Type B pancreatic cell (in vitro differentiated cells): Measurements from ENCODE around the gene FBXO34. TPM values are rescaled to one million over a fixed set of nuclear protein-coding genes. Genes with fewer than 3 reads are reported as not detected.

Source experiments
- DNase-seq: peaks from one replicate; pipeline ENCODE4 v3.0.0; 2021; ENCODE audit warnings: mixed read lengths; ENCODE audit not compliant: unreplicated experiment; ENCODE audit errors: extremely low spot score
- H3K27ac Mint-ChIP-seq: 2 replicates; pipeline ENCODE4 v1.8.0; 2021; ENCODE audit warnings: mild to moderate bottlenecking, mixed read lengths
- H3K27me3 Mint-ChIP-seq: 2 replicates; pipeline ENCODE4 v1.8.0; 2021; ENCODE audit warnings: mixed read lengths
- H3K36me3 Mint-ChIP-seq: 2 replicates; pipeline ENCODE4 v1.8.0; 2021; ENCODE audit warnings: mixed read lengths
- H3K4me1 Mint-ChIP-seq: one replicate; pipeline ENCODE4 v1.8.0; 2021; ENCODE audit warnings: mixed read lengths; ENCODE audit not compliant: unreplicated experiment
- H3K4me3 Mint-ChIP-seq: 2 replicates; pipeline ENCODE4 v1.8.0; 2021; ENCODE audit warnings: mild to moderate bottlenecking, mixed read lengths
- H3K9me3 Mint-ChIP-seq: 2 replicates; pipeline ENCODE4 v1.8.0; 2021; ENCODE audit warnings: mixed read lengths
- total RNA-seq: library from RNA; stranded (reverse); gene quantifications from 2 replicates; pipeline ENCODE4 v1.2.1, GENCODE V29; 2021; ENCODE audit warnings: low replicate concordance
- TF ChIP-seq, protein P1 (sequence below): fragments of 200-600 bp; sonication (generic); conservative IDR thresholded peaks from 2 replicates; pipeline ENCODE4 v1.5.0; 2021; ENCODE audit warnings: antibody characterized with exemption, mild to moderate bottlenecking

The FBXO34 gene
- total RNA-seq, 1 donor from 2014 or later: 25.2 TPM

GRCh38 chr14:55243813-55244212 lies 27.4 kb upstream of the FBXO34 start:
- H3K27me3 Mint-ChIP-seq: peaks cover 47% of the 10 kb centered on the region

GRCh38 chr14:55245657-55246268 lies 25.5 kb upstream of the FBXO34 start:
- H3K36me3 Mint-ChIP-seq: no peaks in the 10 kb centered on the region
- H3K4me1 Mint-ChIP-seq: no peaks in the 10 kb centered on the region
- no peak overlapping the region for H3K4me3 Mint-ChIP-seq
- no peak for DNase-seq
- no peak overlapping the region for H3K27ac Mint-ChIP-seq
- H3K27me3 Mint-ChIP-seq: peaks cover 32% of the 10 kb centered on the region
- TF ChIP-seq, protein P1, sequence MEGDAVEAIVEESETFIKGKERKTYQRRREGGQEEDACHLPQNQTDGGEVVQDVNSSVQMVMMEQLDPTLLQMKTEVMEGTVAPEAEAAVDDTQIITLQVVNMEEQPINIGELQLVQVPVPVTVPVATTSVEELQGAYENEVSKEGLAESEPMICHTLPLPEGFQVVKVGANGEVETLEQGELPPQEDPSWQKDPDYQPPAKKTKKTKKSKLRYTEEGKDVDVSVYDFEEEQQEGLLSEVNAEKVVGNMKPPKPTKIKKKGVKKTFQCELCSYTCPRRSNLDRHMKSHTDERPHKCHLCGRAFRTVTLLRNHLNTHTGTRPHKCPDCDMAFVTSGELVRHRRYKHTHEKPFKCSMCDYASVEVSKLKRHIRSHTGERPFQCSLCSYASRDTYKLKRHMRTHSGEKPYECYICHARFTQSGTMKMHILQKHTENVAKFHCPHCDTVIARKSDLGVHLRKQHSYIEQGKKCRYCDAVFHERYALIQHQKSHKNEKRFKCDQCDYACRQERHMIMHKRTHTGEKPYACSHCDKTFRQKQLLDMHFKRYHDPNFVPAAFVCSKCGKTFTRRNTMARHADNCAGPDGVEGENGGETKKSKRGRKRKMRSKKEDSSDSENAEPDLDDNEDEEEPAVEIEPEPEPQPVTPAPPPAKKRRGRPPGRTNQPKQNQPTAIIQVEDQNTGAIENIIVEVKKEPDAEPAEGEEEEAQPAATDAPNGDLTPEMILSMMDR: peak; percentile 63
- no peaks in the 10 kb centered on the region for H3K9me3 Mint-ChIP-seq

More at GRCh38 chr14:55243813-55244212, 27.4 kb upstream of the FBXO34 start:
- Mint-ChIP-seq H3K27ac (no peak overlapping the region), H3K9me3 (no peaks in the 10 kb centered on the region), H3K4me3 (no peak overlapping the region), H3K4me1 (no peaks in the 10 kb centered on the region), H3K36me3 (no peaks in the 10 kb centered on the region)
- TF ChIP-seq, protein P1: no peak
- DNase-seq: no peak

DNA sequence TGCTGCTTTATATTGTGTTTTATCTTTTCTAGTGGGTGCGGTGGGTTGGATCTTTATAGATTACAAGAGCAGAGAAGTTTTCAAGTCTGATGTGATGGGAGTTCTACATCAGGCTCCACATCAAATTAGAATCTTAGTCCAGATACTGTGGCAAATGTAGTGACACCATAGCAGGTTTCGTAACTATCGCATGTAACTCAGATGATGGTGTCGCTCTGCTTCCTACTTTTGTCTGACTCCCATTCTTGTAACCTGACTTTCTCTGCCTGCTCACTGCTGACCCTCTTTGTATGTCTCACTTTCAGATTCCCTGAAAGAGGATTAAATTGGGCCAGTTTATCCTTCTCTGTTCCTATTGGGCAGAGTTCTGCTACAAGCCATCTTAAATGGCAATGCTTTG lies 22.8 kb upstream of the FBXO34 start:
- TF ChIP-seq, protein P1: no peak
- no peak overlapping the region for H3K4me3 Mint-ChIP-seq
- no peak overlapping the region for H3K27ac Mint-ChIP-seq
- no peak for DNase-seq
- H3K9me3 Mint-ChIP-seq: no peaks in the 10 kb centered on the region
- H3K4me1 Mint-ChIP-seq: no peaks in the 10 kb centered on the region
- no peaks in the 10 kb centered on the region for H3K36me3 Mint-ChIP-seq
- H3K27me3 Mint-ChIP-seq: peaks cover 14% of the 10 kb centered on the region

DNA sequence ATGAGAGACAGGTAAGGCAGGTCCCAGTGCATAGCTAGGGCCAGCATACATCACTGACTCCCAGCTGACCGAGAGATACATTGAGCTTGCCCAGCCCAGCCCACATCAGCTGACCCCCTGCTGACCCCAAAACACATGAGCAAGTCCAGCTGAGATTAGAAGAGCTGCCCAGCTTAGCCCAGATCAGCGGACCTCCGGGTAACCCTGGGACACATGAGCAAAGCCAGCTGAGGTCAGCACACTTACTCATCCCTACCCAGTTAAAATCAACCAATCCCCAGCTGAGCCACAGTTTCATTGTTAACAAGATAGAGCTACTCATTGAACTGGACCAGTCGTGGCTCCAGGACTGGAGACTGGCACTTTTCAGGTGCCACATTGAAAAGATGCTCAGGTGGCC lies 21.8 kb upstream of the FBXO34 start:
- Mint-ChIP-seq H3K27me3 (peaks cover 12% of the 10 kb centered on the region), H3K27ac (no peak overlapping the region), H3K4me1 (no peaks in the 10 kb centered on the region), H3K9me3 (no peaks in the 10 kb centered on the region), H3K4me3 (no peak overlapping the region), H3K36me3 (no peaks in the 10 kb centered on the region)
- DNase-seq: no peak
- TF ChIP-seq, protein P1: no peak

DNA sequence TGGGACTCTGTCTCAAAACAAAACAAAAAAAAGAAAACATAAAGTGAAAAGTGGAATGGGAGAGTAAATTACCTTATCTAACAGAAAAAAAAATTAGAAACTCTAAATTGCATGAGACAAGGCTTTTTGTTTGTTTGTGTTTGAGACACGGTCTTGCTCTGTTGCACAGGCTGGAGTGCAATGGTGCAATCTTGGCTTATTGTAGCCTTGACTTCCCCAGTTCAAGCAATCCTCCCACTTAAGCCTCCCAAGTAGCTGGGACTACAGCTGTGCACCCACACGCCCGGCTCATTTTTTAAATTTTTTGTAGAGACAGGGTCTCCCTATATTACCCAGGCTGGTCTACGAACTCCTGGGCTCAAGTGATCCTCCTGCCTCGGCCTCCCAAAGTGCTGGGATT lies 17.9 kb upstream of the FBXO34 start:
- H3K27ac Mint-ChIP-seq: no peak overlapping the region
- TF ChIP-seq, protein P1: no peak
- no peaks in the 10 kb centered on the region for H3K4me1 Mint-ChIP-seq
- DNase-seq: no peak
- no peaks in the 10 kb centered on the region for H3K9me3 Mint-ChIP-seq
- H3K4me3 Mint-ChIP-seq: no peak overlapping the region
- no peaks in the 10 kb centered on the region for H3K36me3 Mint-ChIP-seq
- peaks cover 17% of the 10 kb centered on the region for H3K27me3 Mint-ChIP-seq
